CD4-positive, alpha-beta T cell treated with Interleukin-12 subunit alpha and Interleukin-12 subunit beta, for 1 hour (primary cell): ENCODE results near the gene HDAC3.

Experiments
- DNase-seq: peaks from one replicate; pipeline ENCODE4 v3.0.0-alpha.2; 2020

HDAC3 gene

DNA sequence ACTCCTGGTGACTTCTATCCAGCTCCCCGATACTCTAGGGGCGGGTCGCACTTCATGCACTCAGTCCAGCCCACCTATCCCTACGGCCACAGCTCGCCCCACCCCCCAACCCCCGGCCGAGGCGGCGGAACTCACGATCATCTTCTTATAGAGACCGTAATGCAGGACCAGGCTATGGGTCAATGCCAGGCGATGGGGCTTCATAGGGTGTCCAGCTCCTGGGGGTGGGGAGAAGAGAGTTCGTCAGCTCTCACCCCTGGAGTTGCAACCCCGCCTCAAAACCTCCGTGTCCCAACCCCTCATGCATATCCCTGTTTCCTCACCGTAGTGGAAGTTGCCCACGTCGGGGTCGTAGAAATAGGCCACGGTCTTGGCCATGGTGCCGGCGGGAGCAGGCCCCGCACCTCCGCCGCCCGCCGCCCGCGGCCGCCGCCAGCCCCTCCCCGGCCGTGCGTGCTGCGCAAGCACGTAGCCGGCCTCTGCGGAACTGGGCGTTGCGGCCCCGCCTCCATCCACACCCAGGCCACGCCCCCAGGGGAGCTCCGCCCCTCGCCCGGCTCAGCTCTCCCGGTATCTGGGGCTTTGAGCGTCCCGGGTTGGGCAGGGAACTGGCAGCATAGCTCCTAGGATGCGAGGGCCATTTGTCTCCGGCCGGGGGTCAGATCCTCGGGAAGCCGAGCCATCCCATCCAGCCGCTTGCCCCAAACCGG, at the start of gene HDAC3, which contains the start of gene RELL2:
HDAC3 (minus strand) TSS at position 437 of the 710 bp plus-strand sequence; CDS start at position 378, 59 bp downstream.
RELL2 (plus strand) TSS at position 585 of the 710 bp plus-strand sequence. CDS start 1,229 bp downstream, outside the sequence.
- DNase-seq, result peak; percentile 94

DNA sequence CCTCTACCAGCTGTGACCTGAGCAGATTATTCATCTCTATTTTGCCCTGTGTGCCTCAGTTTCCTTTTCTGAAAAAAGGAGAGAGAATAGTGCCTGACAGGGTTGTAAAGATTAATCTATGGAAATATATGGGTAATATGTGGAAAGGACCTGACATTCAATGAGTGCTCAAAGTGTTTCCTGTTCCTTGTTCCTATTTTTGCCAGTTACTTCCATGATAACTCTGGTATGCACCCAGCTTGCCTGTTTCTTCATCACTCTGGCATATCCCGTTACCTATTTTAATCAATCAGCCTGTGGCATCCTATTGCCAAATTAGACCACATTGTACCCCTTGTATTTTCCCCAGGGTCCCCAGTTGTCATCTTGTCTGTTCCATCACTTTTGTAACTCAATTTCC, 48.9 kb upstream of the HDAC3 start:
- no peak for DNase-seq

DNA sequence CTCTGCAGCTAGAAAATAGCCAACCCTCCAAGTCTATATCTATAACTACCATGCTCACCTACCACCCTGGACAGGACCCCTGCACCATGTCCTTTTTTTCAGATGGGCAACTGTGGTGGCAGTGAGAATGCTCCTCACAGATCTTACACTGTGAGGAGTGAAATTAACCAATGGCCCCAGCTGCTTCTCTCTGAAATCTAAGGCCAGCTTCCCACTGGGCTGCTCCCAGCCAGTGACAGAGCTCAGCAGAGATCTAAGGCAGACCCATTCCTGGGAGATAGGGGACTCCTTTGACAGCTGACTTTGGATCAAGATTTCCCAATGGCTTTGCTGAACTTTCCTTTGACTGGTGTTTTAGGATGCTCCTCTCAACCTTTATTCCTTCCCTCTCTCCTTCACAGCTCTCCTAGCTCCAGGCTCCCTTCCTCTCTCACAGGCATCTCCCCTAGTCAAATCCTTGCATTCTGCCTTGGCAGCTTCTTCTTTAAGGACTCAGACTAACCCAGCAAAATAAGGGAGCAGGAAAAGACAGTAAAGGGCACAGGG, 47.0 kb upstream of the HDAC3 start:
- no peak for DNase-seq

DNA sequence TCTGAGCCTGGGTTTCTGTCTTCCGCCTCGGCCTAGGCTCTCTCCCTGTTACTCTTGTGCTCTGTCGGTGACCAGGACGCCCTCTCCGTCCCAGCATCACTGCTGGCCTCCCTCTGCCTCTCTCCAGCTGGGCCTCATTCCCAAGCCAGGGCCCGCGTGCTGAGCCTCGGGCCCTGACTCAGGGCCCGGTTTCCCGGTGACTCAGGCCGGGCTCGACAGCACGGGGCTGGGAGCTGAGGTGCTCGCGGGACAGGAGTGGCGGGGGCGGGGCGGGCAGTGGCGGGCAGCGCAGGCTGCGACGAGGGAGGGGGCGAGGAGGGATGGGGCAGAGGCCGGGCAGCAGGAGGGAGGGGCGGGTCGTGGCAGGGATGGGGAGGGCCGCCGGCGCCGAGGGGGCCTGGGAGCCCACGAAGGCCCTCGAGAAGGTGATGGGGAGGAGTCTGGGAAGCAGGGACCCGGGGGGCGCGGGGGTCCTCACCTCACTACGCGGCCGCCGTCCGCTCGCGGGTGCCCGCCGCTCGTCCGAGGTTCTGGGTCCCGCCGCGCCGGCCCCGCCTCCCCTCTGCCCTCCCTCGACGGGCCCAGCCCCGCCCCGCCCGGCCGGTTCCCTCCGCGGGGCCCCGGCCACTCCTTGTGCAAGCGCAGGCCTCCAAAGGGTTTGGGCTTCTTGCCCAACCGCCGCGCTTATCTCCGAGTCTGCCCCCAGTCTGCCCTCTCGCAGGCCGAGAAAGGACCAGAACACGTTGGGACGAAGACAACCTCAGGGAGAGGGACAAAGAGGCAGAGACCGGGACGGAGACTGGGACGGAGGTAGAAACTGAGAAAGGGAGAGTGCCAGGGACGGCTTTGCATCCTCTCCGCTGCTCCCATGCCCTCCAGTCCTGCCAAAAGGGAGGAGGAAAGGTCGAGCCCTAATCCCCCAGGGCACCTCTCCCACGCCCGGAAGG, 45.3 kb upstream of the HDAC3 start, which contains the start of gene ARAP3:
ARAP3 (minus strand) TSS at position 536 of the 947 bp plus-strand sequence. CDS start 1,744 bp downstream, outside the sequence.
- peak; percentile 43 for DNase-seq

DNA sequence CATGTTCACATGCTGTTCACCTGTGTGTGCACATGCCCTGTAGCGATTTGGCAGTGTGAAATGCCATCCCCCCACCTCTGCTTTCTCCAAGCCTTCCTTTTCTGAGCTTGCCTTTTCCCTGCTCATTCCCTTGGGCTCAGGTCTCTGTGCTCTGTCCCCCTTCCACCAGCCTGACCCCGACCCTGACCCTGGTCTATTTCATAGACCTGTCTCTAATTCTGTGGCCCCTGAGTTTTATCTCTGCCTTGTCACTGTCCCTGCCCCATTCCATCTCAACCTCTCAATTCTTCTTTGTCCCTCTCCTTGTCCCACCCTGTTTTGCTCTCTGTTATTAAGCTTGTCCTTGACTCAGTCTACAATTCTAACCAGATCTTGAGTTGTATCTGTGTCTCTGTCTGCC, 44.6 kb upstream of the HDAC3 start:
- DNase-seq, result no peak

DNA sequence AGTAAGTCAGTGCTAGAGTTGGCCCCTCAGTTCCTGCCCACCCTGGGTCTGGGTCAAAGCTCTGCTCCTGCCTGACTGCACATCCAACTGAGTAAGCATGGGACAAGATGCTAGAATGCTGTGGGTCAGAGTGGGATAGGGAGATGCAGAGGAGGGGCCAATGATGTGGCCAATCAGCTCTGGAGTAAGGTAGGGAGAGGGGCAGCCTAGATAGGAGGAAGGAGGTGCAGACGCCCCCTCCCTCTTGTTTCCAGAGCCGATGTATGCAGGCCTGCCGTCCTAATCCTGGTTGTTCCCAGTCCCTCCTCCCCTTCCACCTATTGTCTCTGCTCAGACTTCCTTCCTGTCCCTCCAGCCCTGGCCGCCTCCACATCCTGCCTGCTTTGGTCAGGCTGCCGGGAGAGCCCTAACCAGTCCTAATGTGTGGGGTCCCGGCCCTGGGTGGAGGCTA, 44.1 kb upstream of the HDAC3 start:
- no peak for DNase-seq

DNA sequence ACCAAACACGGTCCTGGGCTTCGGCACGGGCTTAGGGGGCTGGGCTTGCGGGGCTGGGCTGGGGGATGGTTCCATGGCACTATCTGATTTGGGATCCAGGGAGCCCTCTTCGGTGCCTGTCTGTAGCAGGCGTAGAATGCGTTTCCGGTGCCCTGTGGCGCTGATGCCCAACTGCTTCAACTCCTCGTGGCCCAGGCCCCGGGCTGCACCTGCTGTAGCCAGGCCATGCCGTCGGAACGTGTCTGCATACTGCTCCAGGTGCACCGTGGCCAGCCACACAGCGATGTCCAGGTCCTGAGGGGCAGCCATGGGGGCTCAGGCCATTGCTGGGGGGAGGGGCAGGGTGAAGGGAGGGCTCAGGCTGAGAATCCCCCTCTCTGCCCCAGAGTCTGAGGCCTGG, 43.5 kb upstream of the HDAC3 start:
- DNase-seq, result no peak

DNA sequence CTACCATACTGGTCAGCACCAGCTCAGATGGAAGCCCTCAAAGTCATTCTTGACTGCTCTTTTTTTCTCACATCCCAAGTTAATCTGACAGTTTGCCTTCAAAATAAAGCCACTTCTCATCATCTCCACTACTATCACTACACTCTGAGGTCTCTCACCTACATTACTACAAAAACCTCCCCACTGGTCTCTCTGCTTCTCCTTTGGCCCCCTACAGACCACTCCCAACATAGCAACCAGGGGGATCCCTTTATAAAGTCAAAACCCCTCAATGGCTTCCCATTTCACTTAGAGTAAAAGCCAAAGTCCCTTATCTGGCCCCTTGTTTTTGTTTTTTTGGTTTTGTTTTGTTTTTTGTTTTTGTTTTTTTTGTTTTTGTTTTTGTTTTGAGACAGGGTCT, 40.8 kb upstream of the HDAC3 start:
- no peak for DNase-seq

DNA sequence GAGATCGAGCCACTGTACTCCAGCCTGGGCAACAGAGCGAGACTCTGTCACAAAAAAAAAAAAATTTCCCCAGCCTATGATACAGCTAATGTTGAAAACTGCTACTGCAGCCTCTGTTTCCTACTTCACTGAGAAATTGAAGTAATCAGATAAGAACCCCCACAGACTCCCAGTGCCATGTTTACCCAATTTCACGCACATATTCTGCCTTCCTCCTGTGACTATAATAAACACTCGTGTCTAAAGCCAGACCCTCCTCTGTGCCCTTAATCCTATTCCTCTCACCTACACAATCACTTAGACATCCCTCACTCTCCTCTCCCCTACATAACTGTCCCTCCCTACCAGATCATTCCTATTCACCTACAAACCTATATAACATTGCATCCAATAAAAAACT, 39.0 kb upstream of the HDAC3 start:
- no peak for DNase-seq

DNA sequence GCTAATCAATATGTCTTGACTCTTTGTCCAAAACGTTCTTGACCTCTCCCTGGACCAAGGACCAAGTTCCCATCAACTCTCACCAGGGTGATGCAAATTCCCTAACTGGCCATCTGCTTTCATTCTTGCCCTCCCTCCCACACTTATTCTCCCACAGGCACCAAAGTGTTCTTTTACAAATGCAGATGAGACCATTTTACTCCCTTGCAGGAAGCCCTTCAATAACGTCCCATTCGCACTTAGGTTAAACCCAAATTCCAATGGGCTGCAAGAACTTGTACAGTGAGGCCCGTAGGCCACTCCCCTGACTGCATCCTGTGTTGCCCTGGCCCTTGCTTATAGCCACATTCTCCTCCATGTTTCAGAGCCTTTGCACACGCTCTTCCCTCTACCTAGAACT, 38.1 kb upstream of the HDAC3 start:
- DNase-seq, result no peak

DNA sequence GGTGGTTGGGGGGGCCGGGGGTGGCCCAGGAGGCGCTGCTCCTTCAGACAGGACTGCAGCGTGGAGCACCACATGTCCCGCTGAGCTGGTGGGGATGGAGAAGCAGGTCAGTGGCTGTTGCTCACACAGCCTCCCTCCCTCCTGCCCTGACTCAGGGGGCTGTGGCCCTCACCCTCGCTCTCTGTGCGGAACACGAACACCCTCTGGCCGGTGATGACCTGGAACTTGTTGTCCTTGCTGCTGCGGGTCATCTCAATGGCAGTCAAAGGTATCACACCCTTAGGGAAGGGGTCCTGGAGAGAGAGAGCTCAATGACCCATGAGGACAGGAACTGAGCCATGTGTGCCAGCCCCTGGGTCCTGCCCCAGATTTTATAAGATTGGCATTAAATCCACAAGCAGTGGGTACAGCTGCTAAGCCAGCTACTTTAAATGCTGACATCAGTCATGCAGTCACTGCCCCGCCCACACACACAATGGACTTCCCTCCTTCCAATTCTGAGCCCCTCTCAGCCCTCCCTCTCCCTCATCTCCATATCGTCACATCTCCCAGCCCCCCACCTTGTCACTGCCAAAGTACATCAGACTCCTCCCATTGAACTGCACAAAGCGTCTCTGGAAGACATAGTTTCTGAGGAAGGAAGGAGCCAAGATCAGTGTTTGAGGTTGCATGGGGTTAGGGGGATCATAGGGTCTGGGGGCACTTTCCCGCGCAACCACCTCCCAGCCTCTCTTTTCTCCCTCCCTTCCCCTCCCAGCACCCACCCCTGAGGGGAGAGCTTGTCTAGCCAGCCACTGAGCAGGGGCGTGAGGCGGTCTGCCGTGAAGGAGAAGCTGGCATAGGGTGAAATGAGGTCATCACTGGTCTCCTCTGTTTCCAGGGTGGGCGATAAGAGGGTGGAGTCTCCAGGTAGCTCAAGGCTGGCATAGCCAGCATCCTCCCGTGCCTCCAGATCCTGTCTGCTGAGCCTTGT, 36.5 kb upstream of the HDAC3 start:
- no peak for DNase-seq

DNA sequence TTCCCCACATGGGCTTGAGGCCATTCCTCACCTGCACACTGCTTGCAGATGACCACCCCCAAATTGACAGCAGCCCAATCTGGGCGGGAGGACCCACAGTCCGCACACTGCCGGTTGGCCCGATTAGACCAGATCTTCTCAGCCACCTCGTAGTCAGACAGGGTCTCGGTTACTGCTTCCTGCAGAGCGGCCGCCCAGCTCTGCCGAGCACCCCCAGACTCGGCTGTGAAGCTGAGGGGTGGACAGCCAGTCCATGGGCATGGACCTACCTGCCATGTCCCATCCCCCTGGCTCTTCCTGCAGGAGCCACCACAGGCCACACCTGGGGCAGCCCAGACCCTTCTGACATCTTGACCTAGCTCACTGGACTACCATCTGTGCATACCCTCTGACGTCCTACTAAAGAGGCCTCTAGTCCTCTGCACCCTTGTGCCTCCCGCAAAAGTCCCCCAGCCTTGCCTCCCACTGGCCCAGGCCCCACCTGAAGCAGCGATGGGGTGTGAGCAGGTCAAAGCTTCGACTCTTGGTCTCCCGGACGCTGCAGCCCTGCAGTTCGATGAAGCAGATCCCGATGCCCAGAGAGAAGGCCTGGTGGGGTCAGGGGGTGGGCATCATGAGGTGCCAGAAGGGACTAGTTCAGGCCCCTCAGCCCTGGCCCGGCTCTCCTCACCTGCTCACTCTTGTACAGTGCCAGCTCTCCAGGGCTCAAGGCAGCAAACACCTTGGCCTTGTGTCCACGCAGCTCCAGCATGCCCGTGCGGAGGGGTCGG, 35.6 kb upstream of the HDAC3 start:
- DNase-seq, result no peak

DNA sequence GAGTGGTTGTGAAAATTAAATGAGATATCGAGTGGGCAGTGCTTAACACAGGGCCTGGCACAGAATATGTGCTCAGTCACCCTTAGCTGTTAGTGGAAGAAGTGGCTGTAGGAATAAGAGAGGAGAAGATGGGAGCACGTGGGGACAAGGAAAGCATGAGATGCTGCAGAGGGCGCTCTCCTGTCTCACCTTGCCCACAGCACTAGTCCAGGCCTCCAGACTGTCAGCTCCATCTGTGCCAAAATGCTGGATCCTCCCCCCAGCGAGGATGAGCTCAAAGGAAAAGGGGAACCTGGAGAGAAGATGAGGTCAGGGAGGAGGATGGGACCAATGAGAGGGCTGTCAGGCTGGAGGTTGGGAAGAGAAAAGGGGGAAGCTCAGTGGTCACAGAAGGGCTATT, 32.9 kb upstream of the HDAC3 start:
- no peak for DNase-seq

DNA sequence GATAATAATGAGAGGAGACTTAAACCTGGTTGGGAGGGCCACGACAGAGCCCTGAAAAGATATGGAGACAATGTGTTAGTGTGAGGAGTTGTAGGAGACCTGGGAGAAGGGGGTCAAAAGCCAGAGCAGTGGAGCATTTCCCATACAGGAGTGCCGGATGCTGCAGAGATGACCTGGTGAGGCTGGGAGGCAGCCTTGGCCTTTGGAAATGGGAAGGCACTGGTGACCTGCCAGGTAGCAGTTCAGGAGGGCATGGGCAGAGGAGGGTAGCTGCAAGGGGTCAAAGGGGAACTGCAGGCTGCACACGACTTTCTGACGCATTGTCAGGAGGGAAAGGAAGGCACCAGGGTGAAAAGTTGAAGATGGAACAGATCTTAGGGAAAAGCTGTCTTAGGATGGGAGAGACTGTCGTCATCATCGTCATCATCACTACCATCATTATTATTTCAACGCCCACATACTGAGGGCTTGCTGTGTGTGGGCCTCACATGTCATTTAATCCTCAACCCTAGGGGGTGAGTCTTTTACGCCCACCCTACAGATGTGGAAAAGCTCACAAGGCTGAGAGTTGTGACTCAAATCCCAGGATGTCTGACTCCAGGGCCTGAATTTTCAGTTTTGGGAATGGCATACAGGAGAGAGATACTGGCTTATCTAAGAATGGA, 32.1 kb upstream of the HDAC3 start:
- DNase-seq, result no peak

DNA sequence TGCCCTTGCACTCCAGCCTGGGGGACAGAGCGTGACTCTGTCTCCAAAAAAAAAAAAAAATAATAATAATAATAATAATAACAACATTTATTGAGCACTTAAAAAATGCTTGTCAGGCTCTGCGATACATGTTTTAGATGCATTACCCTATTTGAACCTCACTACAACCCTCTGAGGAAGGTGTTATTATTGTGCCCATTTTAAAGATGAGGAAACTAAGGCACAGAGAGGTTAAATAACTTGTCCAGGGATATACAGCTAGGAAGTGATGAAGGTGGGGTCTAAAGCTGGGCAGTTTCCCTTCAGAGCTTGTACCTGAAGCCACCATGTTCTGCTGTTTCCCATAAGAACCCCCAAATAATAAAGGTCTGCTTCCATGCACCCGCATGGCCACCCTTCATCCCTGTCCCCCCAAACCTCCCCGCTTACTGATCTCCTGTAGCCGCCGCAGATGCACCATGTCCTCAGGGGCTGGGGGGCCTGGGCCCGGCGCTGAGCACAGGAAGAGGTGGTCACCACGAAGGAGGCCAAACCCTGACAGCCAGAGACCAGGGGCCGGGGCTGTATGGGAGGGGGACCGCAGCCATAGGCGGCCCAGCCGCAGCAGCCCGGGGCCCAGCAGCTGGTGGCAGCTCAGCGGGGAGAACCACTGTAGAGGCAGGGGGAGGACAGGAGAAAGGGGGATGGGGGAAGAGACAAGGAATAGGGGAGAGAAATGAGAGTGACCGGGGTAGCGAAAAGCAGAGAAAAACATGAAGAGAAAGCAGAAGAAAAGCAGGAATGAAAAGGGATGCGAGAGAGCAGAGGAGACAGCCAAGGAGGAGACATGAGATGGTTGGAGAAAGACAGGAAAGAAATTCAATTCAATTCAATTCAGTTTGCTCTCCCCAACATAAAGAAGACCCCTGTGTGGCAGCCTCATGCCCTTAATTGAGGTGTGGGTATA, 29.6 kb upstream of the HDAC3 start:
- no peak for DNase-seq

DNA sequence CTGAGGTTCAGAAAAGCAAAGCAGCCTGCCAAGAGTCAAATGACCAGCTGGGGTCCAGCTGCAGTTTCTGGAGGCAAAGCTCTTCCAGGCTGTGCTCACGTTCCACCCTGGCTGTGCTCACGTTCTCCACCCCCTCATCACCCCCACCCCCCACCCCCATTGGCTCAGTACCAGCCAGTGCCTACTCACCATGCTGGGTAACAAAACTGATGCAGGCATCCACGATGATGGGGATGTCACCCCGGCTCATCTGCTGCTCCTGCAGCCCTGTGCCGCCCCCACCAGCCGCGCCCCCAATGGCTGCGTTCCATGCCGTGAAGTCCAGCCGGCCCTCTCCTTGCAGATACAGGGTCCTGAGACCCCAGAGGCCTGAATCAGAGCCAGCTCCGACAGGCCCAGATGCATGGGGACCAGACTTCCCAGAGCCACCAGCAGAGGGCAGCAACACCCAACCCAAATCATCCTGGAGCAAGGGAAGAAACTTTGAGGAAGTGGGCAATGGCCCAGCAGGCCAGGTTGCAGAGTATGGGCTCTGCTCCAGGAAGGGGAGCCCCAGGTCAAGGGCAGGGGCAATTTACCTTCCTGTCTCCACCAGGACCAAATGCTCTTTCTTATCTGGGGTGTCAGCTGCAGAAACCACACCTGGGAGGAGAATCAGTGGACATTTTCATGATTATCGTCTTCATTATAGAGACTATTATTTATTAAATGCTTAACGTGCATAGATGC, 28.2 kb upstream of the HDAC3 start:
- peak; percentile 75 for DNase-seq

DNA sequence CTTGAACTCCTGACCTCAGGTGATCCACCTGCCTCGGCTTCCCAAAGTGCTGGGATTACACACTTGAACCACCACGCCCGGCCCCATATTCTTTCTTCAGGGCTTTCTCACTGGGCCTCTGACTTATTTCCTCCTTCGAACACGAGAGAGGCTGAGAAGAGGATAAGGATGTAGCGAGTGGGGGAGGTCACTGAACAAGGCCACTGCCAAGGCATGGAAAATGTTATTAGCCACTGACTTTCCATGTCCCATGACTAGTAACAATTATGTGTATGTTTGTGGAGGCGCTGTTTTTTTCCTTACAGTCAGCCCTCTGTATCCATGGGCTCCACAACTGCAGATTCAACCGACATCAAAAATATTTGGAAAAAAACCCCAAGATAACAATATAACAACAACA, 26.9 kb upstream of the HDAC3 start:
- no peak for DNase-seq

DNA sequence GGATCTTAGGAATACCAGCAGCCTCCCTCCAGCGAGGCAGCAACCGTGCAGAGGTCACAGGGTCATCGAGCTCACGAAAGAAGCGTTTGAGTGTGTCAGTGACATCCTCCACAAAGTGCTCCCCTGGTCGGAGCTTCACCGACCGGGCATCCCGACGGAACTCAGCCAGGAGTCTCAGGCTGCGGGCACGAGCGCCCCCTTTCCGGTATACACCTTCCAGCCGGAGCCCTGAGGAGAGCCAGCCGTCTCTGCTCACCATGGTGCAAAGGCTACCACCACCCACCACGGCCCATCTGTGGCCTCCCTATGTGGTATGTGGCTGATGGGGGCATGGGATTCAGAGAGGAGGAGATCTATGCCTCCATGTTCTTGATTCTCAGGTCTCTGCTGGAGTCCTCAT, 25.4 kb upstream of the HDAC3 start:
- DNase-seq, result no peak
